Fibroblast of skin of left quadriceps (primary cell): Measurements from ENCODE around the gene SAE1.

Source experiments
- DNase-seq, 2 experiments: peaks; one replicate each; pipeline ENCODE4 v3.0.0-alpha.2; 2013; ENCODE audit warnings: low read depth in 2 of 2

The SAE1 gene

DNA sequence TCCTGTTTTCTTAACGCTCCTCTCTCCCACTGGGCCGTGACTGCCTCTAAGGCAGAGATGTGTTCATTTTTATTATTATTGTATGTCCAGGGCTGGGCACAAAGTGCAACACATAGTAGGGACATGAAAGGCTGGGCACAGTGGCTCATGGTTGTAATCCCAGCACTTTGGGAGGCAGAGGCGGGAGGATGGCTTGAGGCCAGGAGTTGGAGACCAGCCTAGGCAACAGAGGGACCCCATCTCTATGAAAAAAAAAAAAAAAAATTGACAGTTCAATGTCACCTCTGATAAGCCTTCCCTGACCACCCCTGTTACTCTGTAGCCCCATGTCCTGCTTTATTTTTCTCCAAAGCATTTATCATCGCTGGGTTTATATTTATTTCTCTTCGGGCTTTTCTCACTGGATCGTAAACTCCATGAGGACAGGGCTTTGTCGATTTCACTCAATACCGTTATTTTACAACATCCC is 481 bp upstream of the SAE1 start:
- no peak for DNase-seq

DNA sequence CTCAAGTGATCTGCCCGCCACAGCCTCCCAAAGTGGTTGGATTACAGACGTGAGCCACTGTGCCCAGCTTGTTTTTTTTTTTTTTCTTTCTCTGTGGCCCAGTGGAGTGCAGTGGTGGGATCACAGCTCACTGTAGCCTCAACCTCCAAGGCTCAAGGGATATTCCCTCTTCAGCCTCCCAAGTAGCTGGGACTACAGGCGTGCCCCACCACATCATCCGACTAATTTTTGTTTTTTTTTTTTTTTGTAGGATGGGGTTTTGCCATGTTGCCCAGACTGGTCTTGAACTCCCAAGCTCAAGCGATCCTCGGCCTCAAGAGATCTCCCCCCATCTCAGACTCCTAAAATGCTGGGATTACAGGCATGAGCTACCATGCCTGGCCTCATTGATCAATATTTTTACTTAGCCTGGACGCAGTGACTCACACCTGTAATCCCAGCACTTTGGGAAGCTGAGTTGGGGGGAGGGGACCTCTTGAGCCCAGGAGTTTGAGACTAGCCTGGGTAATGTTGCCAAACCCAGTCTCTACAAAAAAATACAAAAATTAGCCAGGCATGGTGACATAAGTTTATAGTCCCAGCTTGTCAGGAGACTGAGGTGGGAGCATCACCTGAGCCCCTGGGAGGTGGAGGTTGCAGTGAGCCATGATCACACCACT is 1.7 kb downstream of the SAE1 start:
- no peak for DNase-seq

DNA sequence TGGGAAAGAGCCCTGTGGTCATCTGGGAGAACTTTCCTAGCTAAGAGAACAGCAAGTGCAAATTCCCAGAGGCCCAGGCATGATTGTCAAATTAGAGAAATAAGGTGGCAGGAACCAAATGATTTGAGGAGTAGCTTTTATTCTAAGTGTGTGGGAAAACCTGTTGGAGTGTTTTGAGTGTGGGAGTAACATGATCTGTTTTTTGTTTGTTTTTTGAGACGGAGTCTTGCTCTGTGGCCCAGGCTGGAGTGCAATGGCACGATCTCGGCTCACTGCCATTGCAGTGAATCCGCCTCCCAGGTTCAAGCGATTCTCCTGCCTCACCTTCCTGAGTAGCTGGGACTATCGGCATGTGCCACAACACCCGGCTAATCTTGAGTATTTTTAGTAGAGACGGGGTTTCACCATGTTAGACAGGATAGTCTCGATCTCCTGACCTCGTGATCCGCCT is 2.4 kb downstream of the SAE1 start:
- no peak for DNase-seq

DNA sequence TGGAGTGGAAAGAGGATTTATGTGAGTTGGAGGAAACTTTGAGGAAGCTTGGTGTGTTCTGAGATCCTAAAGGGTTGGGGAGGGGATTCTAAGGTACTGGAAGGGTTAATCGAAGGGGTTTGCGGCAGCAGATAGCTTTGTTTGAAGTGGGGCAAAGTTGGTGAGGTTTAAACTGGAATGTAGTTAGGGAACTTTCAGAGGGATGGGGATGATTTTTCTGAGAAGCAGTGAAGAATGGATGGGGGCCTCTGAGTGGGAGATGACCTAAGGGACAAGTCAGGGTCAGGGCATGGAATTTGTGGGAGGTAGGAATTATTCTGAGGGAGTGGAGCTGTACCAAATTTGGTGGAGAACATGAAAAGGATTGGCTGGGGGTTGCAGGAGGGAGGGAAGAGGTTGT is 3.9 kb downstream of the SAE1 start:
- DNase-seq, result no peak

DNA sequence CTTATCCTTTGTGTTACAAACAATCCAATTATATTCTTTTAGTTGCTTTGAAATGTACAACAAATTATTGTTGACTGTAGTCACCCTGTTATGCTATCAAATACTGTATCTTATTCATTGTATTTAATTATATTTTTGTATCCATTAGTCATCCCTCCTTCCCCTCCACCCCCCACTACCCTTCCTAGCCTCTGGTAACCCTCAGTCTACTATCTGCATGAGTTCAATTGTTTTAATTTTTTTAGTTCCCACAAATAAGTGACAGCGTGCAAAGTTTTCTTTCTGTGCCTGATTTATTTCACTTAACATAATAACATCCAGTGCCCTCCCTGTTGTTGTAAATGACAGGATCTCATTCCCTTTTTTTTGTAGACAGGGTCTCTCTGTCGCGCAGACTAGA is 4.5 kb downstream of the SAE1 start:
- no peak for DNase-seq

DNA sequence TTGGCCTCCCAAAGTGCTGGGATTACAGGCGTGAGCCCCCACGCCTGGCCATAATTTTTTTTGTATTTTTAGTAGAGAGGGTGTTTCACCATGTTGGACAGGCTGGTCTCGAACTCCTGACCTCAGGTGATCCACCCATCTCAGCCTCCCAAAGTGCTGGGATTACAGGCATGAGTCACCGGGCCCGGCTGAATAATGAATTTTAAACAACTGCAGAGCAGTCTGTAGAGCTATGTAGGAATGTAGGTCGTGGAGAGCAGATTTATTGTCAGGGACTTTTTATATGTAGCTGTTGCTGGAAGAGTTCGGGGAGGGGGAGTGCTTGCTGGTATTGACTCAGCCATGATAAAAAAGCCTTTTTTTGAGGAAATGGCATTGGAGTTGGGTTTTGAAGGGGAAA is 10.6 kb downstream of the SAE1 start:
- DNase-seq, result peak; percentile 78 to 82

DNA sequence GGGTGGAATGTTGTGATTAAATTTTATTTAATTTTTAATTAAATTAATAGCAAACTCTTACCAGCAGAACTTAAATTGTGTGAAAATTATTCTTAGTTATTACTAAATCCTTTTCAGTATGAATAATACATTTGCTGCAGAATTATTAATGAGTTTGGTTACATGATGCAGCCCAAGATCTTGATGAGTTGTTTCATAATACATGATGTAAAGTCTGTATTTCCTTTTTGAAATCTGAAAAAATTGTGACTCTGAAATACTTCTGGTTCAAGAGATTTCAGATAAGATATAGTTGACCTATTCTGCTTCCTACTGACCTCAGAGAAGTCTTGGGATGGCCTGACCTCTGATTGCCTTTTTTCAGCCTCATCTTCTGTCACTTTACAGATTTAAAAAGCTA is 11.1 kb downstream of the SAE1 start:
- DNase-seq, result no peak

DNA sequence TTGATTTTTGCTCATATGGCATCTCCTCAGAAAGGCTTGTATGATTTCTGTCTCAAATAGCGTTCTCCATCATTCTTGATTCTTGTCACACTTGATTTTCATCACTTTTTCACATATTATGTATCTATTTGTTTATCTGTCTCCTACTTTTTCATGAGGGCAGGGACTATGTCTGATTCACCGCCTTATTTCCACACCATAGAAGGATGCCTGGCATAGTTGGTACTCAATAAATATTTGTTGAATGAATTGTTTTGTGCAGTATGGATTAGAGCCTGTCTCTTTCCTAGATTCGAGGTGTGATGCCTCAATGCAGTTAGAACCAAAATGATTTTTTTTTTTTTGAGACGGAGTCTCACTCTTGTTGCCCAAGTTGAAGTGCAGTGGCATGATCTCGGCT is 12.1 kb downstream of the SAE1 start:
- no peak for DNase-seq

DNA sequence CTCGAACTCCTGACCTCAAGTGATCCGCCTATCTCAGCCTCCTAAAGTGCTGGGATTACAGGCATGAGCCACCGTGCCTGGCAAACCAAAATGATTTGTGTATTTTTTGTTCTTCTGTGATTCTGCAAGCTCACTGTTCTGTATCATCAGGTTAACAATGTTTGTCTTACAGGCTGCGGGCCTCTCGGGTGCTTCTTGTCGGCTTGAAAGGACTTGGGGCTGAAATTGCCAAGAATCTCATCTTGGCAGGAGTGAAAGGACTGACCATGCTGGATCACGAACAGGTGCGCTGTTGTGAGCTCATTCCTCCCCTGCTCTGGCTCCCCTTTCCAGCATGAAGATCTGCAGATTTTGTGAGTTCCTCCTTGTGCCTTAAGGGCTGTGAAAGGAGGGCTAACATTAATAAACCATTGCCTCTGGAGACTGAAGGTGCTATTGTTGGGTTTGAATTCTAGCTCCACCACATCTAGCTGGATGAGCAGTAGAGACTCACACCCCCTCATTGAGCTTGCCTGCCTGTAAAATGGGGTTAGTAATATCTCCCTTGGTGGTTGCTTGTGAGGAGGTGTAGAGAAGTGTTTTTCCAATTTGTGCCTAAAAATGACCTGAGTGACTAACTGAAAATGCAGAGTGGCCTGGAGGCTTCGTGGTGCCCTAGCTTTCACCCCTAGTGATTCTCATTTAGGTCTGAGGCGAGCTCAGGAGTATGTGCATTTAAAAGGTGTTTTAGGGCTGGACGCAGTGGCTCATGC is 12.9 kb downstream of the SAE1 start:
- DNase-seq, result no peak

DNA sequence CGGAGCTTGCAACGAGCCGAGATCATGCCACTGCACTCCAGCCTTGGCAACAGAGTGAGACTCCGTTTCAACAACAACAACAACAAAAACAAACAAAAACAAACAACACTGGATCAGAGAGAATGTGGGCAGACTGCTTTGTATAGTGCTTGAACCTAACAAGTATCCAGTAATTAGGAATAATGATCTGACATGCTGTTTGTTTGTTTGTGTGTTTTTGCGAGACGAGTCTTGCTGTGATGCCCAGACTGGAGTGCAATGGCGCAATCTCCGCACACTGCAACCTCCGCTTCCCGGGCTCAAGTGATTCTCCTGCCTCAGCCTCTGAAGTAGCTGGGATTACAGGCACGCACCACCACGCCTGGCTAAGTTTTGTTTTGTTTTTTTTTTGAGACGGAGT is 14.0 kb downstream of the SAE1 start:
- DNase-seq, result no peak

DNA sequence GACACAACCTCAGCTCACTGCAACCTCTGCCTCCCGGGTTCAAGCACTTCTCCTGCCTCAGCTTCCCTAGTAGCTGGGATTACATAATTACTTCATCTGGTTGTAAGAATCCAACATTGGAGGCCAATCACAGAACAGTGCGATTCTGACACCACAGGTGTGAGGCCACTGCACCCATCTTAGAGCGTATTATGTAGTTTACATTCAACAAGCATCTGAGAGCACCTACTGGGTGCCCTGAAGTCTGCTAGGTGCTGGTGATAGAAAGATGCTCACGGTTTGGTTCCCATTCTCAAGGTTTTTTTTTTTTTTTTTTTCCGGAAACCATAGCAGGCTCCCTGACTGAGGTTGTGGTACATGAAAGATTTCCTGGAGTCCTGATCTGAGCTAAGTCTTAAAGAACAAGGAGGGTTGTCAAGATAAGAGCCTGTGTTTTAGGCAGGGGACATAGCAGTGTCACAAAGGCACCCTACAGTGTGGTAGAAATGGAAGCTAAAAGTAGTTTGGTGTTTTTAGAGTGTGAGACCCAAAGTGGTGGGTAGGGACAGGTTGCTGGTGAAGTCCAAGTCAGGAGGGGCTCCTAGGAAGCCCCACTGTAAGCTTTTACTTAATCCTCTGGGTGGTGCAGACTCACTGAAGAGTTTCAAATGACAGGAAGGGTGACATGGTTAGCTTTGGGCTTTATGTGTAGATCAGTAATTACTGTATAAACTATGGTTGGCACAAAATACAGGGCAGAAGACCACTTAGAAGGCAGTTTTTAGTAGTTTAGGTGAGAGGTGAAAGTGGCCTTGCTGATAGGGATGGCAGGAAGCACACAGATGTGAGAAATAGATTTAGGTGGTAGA is 15.2 kb downstream of the SAE1 start:
- DNase-seq, result no peak

DNA sequence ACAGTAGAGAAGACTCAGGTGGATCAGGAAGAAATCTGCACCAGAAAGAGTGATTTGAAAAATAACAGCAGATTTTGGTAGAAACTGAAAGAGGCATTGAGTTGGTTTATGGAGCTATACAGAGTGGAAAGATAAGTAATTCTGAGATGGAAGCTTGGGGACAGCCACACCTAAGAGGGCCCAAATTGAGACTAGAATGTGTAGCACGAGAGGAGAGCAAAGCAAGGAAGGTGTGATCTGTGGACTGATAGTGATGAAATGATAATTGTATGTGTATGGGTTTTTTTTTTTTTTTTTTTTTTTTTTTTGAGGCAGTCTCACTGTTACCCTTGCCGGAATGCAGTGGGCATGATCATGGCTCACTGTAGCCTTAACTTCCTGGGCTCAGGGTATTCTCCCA is 16.3 kb downstream of the SAE1 start:
- DNase-seq, result no peak

DNA sequence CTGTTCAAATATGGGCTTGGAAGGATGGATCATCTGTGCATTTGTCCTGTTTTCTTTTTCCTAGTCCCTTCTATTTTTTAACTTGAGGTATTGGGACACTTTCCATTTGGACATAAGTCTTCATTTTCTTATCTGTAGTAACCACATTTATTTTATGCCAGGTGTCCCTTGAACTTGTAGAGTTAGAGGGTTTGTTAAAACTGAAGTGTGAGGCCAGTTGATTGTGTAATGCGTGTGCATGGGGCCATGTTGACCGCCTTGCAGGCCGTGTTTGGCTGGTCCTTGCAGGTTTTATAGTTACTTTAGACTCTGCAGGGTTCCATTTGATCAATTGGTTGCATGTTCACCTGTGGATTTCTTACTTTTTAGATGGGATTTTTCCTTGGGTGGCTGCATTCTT is 21.0 kb downstream of the SAE1 start:
- DNase-seq, result no peak

DNA sequence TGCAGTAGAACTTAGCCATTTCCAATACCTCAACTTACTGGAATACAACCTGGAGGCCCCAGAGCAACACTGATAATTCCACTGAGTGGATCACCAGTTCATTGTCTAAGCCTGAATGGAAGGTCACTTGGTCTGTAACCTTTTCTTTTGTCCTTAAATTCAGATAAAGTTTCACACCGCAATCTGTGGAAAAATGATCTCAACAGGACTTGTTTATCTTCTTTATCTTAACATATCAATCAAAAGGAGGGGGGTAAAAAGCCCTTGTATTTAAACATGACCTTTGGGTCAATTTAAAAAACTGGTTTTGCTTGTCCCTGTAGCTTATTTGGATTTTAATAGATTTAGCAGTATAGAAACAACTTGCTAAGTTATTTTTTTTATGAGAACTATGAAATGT is 21.6 kb downstream of the SAE1 start:
- DNase-seq, result no peak

DNA sequence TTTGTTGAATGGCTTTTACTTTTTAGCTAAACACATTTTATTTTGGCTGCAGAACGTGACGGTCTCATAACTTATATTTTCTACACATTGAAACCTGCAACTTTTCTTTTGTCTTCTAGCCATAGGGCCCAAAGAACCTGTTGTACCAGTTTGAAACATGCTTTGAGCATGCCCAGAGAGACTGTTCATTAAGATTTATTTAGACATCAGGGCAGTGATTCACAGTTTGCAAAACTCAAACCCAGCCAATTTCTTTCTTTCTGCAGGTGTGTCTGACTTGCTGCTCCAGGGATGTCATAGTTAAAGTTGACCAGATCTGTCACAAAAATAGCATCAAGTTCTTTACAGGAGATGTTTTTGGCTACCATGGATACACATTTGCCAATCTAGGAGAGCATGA is 22.0 kb downstream of the SAE1 start:
- no peak for DNase-seq

DNA sequence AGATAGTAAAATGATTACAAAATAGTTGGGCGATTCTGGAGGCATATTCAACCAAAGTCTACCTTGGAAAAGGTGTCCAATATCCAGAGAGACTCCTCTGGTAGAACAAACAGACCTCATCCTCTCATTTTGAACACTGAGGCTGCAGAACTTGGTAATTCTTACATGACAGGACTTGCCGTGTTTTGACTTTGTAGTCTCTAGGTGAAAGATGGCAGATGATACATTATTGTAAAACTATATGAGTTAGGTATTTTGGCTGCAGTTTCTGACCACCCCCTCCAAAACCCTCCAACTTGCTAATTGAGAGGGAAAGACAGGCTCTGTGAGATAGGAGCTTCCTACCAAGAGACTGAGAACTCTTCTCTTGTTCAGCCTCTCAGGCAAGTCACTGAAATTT is 22.6 kb downstream of the SAE1 start:
- no peak for DNase-seq

DNA sequence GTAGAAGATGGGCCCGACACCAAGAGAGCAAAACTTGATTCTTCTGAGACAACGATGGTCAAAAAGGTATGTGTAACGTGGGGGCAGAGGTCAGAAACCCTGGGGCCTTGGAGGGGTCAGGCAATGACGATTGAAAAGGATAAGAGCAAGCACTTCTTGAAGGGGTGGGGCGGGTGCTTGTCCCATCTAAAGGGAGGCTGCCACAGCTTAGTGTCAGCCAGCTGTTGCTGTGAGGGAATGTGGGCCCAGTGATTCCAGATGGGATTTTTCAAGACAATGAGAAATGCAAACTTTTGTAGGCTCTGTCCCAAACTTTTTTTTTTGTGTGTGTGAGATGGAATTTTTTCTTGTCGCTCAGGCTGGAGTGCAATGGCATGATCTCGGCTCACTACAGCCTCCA is 24.5 kb downstream of the SAE1 start:
- DNase-seq, result no peak

DNA sequence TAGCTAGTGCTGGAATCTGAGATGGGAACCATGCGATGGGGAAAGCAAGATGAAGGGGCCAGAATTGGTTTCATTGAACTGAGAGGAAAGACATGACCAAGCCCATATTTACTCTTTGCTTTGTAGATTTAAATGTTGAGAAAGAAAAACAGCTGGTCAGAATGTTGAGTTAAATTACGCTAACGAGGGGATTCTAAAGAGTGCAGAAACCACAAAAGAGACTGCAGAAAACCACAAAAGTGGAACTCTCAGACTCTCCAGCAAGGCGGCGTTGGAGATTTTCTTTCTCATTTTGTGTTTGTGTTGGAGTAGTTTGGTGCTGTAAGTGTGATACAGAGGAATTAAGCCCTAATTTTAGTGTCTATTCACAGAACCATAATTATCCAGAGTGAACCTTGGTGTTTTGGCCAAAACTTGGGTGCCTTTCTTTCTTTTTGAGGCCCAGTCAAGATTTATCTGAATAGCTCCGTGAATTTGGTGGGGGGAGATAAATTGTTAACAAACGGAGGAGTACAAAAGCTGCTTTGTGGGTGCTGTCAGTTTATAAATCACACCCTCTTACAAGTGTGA is 26.3 kb downstream of the SAE1 start:
- peak; percentile 50 to 57 for DNase-seq

DNA sequence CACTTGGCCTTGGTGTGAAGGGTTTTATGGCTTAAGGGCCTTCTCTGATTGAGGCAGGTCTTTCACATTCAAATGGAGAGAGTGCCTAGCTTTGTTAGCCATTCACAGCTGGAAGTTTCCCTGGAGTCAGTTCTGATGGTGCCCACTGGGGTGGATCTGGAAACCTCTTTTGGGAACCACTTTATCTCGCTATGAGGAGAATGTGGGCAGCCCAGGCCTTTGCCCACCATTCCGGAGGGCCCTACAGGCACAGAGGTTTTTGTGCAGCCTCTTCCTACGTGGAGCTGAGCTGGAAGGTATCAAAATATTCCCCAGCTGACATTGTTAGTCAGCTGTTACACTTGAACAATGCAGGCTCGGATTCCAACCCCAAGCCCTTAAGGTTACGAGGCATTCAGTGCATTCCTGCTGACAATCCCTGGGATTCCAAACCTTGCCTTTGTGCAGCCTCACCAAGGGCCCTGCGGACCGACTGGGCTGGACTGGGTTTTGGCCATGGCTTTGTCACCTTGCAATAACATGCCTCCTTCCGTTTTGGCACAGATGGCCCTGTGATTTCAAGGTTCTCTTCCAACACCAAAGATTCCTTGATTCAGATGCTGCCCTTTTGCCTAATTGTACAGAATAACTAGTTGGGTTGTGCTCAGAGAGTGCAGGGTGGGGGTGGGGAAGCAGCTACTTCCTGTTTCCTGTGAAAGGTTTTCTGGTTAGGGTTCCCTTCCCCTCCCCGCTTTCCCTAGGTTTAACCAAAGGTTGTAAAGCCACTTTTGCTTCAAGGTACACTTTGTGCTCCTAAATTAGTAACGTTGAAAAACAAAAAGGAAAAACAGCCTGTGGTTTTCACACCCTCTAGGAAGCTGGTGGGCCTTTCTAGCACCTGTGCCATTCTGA is 27.0 kb downstream of the SAE1 start:
- peak; percentile 23 to 28 for DNase-seq

DNA sequence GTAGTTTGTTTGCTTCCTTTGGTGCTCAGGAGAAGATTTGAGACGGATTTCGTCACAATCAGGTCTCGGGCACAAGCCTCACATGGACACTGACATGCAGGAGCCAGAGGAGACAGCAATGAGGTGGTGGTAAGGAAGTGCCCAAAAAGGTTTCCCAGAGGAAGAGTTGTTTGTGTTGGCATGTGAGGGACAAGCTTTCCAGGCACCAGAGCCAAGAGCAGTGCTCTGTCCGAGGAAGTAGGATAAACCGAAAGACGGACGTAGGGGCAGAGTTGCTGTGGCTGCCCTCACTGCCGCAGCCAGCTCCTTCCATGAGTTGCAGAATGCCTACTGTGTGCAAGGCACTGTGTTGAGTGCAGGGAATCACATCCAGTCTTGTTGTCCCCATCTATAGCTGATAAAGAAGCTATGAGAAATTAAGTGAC is 27.7 kb downstream of the SAE1 start:
- DNase-seq, result no peak

DNA sequence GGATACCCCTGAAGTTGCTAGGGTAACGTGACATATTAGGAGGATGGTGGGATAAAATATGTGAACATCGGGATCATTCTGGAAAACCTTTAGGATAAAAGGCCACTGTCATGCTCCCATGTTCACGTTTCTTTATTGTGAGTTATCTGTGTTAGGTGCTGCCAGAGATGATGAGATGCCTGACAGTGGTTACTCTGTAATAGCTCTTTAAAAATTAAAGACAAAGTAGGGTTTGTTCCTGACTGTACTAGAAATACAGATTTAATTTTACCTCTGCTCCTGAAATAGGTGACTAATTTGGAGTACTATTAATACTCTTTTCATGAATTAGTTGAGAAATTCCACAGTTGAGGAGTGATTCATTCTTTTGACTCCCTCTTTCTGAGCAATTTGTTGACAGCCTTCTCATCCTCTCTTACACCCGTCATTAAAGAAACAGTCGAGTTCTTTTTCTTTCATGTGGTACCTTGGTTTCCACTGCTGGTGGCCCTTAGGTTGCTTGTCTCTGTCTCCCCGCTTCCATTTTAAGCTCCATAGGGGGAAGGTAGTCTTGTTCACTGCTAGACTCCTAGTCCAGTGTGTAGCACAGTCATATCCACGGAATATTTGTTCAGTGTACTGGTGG is 28.4 kb downstream of the SAE1 start:
- peak in 1 of 2 experiments; percentile 20 for DNase-seq
